ENCODE data around the gene SULF2.

GRCh38 chr20:47762699-47763268 is 22.5 kb downstream of the SULF2 start:
- TF ChIP-seq RAD21 (IDR thresholded peaks at IDR 0.05) (no peak), ATF3 (IDR thresholded peaks at IDR 0.05) (no peak), TAF1 (conservative IDR thresholded peaks at IDR 0.05) (no peak), YY1 (IDR thresholded peaks at IDR 0.05) (no peak), SP1 (IDR thresholded peaks at IDR 0.05) (no peak), CTCF (IDR thresholded peaks at IDR 0.05; ENCODE audit: low read depth, low read length, missing input control) (no peak), REST (IDR thresholded peaks at IDR 0.05) (no peak), HNF4G (IDR thresholded peaks at IDR 0.05) (no peak), GABPA (IDR thresholded peaks at IDR 0.05 in 1 of 2, conservative IDR thresholded peaks at IDR 0.05 in 1 of 2) (no peak), HNF4A (conservative IDR thresholded peaks at IDR 0.05) (no peak), JUND (IDR thresholded peaks at IDR 0.05) (no peak), MAX (IDR thresholded peaks at IDR 0.05) (no peak), ZBTB33 (IDR thresholded peaks at IDR 0.05) (no peak), RXRA (IDR thresholded peaks at IDR 0.05) (no peak)
